ENCODE data around the gene KIR2DL3. TPM values are rescaled to one million over a fixed set of nuclear protein-coding genes. Genes with fewer than 3 reads are reported as not detected.
"Not testable (repeated sequence)": the region's sequence is repeated elsewhere in the genome, so short reads cannot be mapped to it uniquely, and the experiment has no call there.

The KIR2DL3 gene
- total RNA-seq, 1 donor from 2014 or later = not detected

DNA sequence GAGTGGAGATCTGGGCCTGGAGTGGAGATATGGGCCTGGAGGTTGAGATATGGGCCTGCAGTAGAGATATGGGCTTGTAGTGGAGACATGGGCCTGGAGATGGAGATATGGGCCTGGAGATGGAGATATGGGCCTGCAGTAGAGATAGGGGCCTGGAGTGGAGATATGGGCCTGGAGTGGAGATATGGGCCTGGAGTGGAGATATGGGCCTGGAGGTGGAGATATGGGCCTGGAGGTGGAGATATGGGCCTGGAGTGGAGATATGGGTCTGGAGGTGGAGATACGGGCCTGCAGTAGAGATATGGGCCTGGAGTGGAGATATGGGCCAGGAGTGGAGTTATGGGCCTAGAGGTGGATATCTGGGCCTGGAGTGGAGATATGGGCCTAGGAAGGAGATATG is 402 bp downstream of the KIR2DL3 start:
- H3K4me3 ChIP-seq (ENCODE audit: low read depth, low read length) = no peak overlapping the region
- no peak for DNase-seq (ENCODE audit: low read depth)
- no peaks in the 10 kb centered on the region for H3K36me3 ChIP-seq (ENCODE audit: control insufficient read depth, insufficient read depth, low read length)
- TF ChIP-seq, protein P1, sequence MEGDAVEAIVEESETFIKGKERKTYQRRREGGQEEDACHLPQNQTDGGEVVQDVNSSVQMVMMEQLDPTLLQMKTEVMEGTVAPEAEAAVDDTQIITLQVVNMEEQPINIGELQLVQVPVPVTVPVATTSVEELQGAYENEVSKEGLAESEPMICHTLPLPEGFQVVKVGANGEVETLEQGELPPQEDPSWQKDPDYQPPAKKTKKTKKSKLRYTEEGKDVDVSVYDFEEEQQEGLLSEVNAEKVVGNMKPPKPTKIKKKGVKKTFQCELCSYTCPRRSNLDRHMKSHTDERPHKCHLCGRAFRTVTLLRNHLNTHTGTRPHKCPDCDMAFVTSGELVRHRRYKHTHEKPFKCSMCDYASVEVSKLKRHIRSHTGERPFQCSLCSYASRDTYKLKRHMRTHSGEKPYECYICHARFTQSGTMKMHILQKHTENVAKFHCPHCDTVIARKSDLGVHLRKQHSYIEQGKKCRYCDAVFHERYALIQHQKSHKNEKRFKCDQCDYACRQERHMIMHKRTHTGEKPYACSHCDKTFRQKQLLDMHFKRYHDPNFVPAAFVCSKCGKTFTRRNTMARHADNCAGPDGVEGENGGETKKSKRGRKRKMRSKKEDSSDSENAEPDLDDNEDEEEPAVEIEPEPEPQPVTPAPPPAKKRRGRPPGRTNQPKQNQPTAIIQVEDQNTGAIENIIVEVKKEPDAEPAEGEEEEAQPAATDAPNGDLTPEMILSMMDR (IDR thresholded peaks at IDR 0.05; ENCODE audit: insufficient read depth, low read length, severe bottlenecking) = no peak
- FAIRE-seq = no peak
- no peaks in the 10 kb centered on the region for H3K27me3 ChIP-seq (ENCODE audit: control insufficient read depth, insufficient read depth, low read length)

DNA sequence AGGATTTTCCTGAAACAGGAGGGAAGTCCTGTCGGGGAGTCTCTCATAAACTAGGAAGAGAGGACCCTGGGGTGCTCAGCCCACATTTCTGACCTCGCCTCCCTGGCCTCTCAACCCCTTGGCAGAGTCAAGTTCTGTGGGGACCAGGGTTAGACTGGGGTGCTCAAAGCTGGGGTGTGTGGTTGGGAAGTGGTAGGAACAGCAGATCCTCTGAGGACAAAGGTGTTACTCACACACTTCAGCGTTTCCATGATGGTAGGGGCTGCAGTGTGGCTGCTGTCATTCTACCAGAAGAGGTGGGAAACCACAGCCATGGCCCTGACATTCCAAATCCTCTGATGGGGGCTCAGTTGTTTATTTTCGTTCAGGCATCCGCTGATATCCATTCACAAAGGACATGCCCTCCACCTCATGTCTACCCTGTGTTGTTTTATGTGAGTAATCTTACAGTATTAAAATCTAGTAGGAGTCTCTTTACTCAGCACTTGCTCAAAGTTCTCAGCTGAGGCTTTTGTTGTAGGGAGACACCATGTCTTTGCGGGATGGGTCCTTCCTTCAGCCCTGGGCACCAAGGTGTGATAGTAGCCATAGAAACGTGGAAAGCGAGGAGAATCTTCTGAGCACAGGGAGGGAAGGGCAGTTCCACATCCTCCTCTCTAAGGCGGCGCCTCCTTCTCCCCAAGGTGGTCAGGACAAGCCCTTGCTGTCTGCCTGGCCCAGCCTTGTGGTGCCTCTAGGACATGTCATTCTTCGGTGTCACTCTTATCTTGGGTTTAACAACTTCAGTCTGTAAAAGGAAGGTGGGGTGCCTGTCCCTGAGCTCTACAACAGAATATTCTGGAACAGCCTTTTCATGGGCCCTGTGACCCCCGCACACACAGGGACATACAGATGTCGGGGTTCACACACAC is 1.5 kb downstream of the KIR2DL3 start:
- TF ChIP-seq, protein P1 (IDR thresholded peaks at IDR 0.05; ENCODE audit: insufficient read depth, low read length, severe bottlenecking) = no peak
- no peaks in the 10 kb centered on the region for H3K36me3 ChIP-seq (ENCODE audit: control insufficient read depth, insufficient read depth, low read length)
- no peak overlapping the region for H3K4me3 ChIP-seq (ENCODE audit: low read depth, low read length)
- H3K27me3 ChIP-seq (ENCODE audit: control insufficient read depth, insufficient read depth, low read length) = no peaks in the 10 kb centered on the region
- FAIRE-seq = peak; percentile 58
- no peak for DNase-seq (ENCODE audit: low read depth)

DNA sequence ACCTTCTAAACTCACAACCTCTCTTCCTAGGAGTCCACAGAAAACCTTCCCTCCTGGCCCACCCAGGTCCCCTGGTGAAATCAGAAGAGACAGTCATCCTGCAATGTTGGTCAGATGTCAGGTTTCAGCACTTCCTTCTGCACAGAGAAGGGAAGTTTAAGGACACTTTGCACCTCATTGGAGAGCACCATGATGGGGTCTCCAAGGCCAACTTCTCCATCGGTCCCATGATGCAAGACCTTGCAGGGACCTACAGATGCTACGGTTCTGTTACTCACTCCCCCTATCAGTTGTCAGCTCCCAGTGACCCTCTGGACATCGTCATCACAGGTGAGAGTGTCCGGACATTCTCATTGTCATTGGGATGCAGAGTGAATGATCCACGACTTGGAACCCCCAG is 3.6 kb downstream of the KIR2DL3 start:
- not testable (repeated sequence) for H3K27me3 ChIP-seq (ENCODE audit: control insufficient read depth, insufficient read depth, low read length)

DNA sequence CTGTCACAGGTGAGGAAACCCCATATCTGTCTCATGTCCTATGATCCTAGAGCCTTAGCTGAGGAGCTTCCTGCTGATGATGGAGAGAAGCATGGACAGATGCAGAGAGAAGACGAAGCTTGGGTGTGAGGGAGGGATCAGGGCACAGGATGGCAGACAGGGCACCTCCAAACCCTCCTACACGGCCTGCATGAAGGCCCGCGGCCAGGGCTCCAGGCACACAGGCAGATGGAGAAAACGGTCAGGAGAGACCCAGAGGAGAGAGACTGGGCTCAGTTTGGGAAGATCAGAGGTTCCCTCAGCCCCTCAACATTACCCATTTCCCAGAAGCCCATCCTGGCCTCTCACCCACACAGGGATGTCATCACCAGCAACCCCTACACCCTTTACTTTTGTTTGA is 5.8 kb downstream of the KIR2DL3 start:
- H3K36me3 ChIP-seq (ENCODE audit: control insufficient read depth, insufficient read depth, low read length); FAIRE-seq; H3K27me3 ChIP-seq (ENCODE audit: control insufficient read depth, insufficient read depth, low read length); H3K4me3 ChIP-seq (ENCODE audit: low read depth, low read length); DNase-seq (ENCODE audit: low read depth): not testable (repeated sequence)

More for the DNA sequence above, 3.6 kb downstream of the KIR2DL3 start:
- H3K4me3 ChIP-seq (ENCODE audit: low read depth, low read length); H3K36me3 ChIP-seq (ENCODE audit: control insufficient read depth, insufficient read depth, low read length); DNase-seq (ENCODE audit: low read depth); FAIRE-seq: not testable (repeated sequence)

DNA sequence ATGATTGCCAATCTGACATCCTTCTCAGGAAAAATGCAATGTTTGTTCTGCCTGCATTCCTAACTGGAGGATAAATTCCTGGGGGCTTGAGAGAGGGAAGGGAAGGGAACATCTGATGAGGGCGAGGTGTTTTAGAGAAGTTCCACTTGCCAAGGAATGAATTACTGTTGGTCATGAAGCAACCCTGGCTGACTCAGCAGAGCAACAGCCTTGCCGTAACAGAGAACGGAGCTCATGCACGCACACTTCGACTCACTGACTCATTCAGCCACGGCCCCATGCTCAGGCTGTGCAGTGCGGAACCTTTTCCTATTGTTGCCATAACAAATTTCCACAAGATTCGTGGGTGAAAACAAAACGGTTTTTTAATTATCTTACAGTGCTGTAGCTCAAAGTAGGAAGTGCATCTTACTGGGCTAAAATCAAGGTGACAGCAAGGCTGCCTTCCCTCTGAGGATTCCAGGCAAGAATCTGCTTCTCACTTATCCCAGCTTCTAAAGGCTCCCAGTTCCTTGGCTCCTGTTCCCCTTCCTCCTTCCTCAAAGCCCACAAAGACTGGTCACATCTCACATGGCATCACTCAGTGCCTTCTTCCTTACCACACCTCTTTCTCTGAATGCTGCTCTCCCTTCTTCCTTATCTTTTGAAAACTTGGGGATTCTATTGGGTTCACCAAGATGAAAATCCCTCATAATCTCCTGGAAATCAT is 9.5 kb downstream of the KIR2DL3 start:
- FAIRE-seq; H3K27me3 ChIP-seq (ENCODE audit: control insufficient read depth, insufficient read depth, low read length); DNase-seq (ENCODE audit: low read depth): not testable (repeated sequence)

DNA sequence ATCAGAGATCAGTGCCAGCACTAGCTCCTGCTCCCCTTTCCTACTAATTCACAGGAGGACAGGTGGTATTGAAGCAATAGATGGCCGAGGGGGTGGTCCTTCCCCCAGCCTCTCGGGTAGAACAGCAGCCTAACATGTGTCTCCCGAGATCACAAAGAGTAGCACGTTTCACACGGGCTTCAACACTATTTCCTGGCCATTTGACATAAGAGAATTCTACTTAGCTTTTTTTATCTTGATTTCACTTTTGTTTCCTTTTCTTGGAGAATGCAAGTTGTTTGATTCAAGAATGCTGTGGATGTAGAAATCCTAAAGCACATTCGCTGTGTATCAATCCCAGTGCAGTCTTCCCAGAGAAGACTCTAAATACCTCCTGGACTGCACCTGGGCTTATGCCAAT is 12.0 kb downstream of the KIR2DL3 start:
- not testable (repeated sequence) for H3K36me3 ChIP-seq (ENCODE audit: control insufficient read depth, insufficient read depth, low read length); H3K27me3 ChIP-seq (ENCODE audit: control insufficient read depth, insufficient read depth, low read length); DNase-seq (ENCODE audit: low read depth); H3K4me3 ChIP-seq (ENCODE audit: low read depth, low read length); FAIRE-seq

More for the DNA sequence above, 9.5 kb downstream of the KIR2DL3 start:
- not testable (repeated sequence) for H3K36me3 ChIP-seq (ENCODE audit: control insufficient read depth, insufficient read depth, low read length); H3K4me3 ChIP-seq (ENCODE audit: low read depth, low read length)

DNA sequence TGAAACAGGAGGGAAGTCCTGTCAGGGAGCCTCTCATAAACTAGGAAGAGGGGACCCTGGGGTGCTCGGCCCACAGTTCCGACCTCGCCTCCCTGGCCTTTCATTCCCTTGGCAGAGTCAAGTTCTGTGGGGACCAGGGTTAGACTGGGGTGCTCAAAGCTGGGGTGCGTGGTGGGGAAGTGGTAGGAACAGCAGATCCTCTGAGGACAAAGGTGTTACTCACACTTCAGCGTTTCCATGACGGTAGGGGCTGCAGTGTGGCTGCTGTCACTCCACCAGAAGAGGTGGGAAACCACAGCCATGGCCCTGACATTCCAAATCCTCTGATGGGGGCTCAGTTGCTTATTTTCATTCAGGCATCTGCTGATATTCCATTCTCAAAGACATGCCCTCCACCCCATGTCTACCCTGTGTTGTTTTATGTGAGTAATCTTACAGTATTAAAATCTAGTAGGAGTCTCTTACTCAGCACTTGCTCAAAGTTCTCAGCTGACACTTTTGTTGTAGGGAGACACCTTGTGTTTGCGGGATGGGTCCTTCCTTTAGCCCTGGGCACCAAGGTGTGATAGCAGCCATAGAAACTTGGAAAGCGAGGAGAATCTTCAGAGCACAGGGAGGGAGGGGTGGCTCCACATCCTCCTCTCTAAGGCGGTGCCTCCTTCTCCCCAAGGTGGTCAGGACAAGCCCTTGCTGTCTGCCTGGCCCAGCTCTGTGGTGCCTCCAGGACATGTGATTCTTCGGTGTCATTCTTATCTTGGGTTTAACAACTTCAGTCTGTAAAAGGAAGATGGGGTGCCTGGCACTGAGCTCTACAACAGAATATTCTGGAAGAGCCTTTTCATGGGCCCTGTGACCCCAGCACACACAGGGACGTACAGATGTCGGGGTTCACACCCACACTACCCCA is 18.1 kb downstream of the KIR2DL3 start:
- H3K4me3 ChIP-seq (ENCODE audit: low read depth, low read length); DNase-seq (ENCODE audit: low read depth); FAIRE-seq; H3K27me3 ChIP-seq (ENCODE audit: control insufficient read depth, insufficient read depth, low read length); H3K36me3 ChIP-seq (ENCODE audit: control insufficient read depth, insufficient read depth, low read length): not testable (repeated sequence)

DNA sequence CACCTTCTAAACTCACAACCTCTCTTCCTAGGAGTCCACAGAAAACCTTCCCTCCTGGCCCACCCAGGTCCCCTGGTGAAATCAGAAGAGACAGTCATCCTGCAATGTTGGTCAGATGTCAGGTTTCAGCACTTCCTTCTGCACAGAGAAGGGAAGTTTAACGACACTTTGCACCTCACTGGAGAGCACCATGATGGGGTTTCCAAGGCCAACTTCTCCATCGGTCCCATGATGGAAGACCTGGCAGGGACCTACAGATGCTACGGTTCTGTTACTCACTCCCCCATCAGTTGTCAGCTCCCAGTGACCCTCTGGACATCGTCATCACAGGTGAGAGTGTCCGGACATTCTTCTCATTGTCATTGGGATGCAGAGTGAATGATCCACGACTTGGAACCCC is 20.3 kb downstream of the KIR2DL3 start:
- DNase-seq (ENCODE audit: low read depth); H3K27me3 ChIP-seq (ENCODE audit: control insufficient read depth, insufficient read depth, low read length); H3K36me3 ChIP-seq (ENCODE audit: control insufficient read depth, insufficient read depth, low read length); FAIRE-seq; H3K4me3 ChIP-seq (ENCODE audit: low read depth, low read length): not testable (repeated sequence)

DNA sequence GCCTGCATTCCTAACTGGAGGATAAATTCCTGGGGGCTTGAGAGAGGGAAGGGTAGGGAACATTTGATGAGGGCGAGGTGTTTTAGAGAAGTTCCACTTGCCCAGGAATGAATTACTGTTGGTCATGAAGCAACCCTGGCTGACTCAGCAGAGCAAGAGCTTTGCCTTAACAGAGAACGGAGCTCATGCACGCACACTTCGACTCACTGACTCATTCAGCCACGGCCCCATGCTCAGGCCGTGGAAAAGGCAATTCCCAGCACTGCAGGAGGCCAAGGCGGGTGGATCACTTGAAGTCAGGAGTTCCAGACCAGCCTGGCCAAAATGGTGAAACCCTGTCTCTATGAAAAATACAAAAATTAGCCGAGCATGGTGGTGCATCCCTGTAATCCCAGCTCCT is 25.9 kb downstream of the KIR2DL3 start:
- not testable (repeated sequence) for FAIRE-seq; DNase-seq (ENCODE audit: low read depth)

DNA sequence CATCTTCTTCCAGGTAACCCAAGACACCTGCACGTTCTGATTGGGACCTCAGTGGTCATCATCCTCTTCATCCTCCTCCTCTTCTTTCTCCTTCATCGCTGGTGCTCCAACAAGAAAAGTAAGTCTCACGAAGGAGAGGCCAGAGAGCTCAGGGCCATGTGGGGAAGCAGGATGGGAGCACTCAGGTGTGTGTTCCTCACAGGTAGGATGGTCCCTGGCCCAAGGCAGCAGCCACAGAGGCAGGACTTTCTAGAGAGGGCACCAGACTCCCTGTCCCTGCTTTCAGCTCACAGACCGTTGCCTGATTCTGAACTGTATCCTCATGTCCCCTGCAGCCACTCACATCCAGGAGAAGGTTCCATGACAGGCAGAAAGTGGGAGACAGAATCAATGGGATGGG is 28.2 kb downstream of the KIR2DL3 start:
- DNase-seq (ENCODE audit: low read depth); H3K4me3 ChIP-seq (ENCODE audit: low read depth, low read length); H3K36me3 ChIP-seq (ENCODE audit: control insufficient read depth, insufficient read depth, low read length); H3K27me3 ChIP-seq (ENCODE audit: control insufficient read depth, insufficient read depth, low read length); FAIRE-seq: not testable (repeated sequence)

More for the DNA sequence above, 25.9 kb downstream of the KIR2DL3 start:
- not testable (repeated sequence) for H3K27me3 ChIP-seq (ENCODE audit: control insufficient read depth, insufficient read depth, low read length); H3K4me3 ChIP-seq (ENCODE audit: low read depth, low read length); H3K36me3 ChIP-seq (ENCODE audit: control insufficient read depth, insufficient read depth, low read length)

DNA sequence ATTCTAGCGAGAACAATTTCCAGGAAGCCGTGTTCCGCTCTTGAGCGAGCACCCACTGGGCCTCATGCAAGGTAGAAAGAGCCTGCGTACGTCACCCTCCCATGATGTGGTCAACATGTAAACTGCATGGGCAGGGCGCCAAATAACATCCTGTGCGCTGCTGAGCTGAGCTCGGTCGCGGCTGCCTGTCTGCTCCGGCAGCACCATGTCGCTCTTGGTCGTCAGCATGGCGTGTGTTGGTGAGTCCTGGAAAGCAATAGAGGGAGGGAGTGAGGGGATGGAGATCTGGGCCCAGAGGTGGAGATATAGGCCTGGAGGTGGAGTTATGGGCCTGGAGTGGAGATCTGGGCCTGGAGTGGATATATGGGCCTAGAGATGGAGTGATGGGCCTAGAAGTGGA is 31.3 kb downstream of the KIR2DL3 start, which contains the start of gene KIR2DL1:
Gene KIR2DL1, plus strand, starts transcription at position 148 of the 400 bp plus-strand sequence. Its CDS starts 58 bp downstream, at position 206.
- not testable (repeated sequence) for FAIRE-seq; H3K4me3 ChIP-seq (ENCODE audit: low read depth, low read length); H3K36me3 ChIP-seq (ENCODE audit: control insufficient read depth, insufficient read depth, low read length); H3K27me3 ChIP-seq (ENCODE audit: control insufficient read depth, insufficient read depth, low read length); DNase-seq (ENCODE audit: low read depth)

Measured in bronchial epithelial cell (primary cell).